Gastroesophageal sphincter (tissue), 3 donors: Measurements from ENCODE around the gene NCKAP5.

ENCODE experiments used
- CTCF ChIP-seq, 4 experiments: fragments of 200-600 bp in 2 of 4; fragments of 450-650 bp in 2 of 4; sonication (generic) in 1 of 4; IDR thresholded peaks; one replicate each; pipeline ENCODE4 v1.5.1; 2017 to 2019; ENCODE audit warnings: antibody characterized with exemption in 4 of 4, mild to moderate bottlenecking in 2 of 4, moderate library complexity in 2 of 4
- EP300 ChIP-seq: sonication (generic); formaldehyde crosslinking; IDR thresholded peaks from one replicate; pipeline ENCODE4 v1.6.1; 2017; ENCODE audit warnings: antibody characterized with exemption, mild to moderate bottlenecking
- POLR2A ChIP-seq, 2 donors: fragments of 450-650 bp; IDR thresholded peaks; one replicate each; pipeline ENCODE4 v1.6.1; 2017; ENCODE audit warnings: antibody characterized with exemption in 2 of 2, mild to moderate bottlenecking in 2 of 2, moderate library complexity in 1 of 2
- POLR2AphosphoS5 ChIP-seq: sonication (generic); formaldehyde crosslinking; IDR thresholded peaks from one replicate; pipeline ENCODE4 v1.6.1; 2017; ENCODE audit warnings: antibody characterized with exemption

- TF ChIP-seq CTCF (IDR thresholded peaks at IDR 0.05) (no peak), POLR2AphosphoS5 (no peak), EP300 (no peak), POLR2A (IDR thresholded peaks at IDR 0.05) (no peak)
Measured at GRCh38 chr2:132780651-132781050, 787.6 kb downstream of the NCKAP5 start.
